ENCODE data around the gene PZP. TPM values are rescaled to one million over a fixed set of nuclear protein-coding genes. Genes with fewer than 3 reads are reported as not detected.

The PZP gene
- total RNA-seq, 4 donors from 2014 or later = 0.07 to 0.46 TPM; not detected in 2

GRCh38 chr12:9106610-9107541 is 101.3 kb downstream of the PZP start:
- peak in 1 of 2 donors; percentile 26 for ATAC-seq
- no peak for TF ChIP-seq CTCF (IDR thresholded peaks at IDR 0.05 in 4 of 5, conservative IDR thresholded peaks at IDR 0.05 in 1 of 5)
- TF ChIP-seq POLR2A (IDR thresholded peaks at IDR 0.05) = no peak
- Histone ChIP-seq H3K27me3 (no peaks in the 10 kb centered on the region), H3K4me3 (no peak overlapping the region), H3K9me3 (no peaks in the 10 kb centered on the region), H3K27ac (peak overlapping the region in 2 of 4 donors; percentile 25 to 43), H3K36me3 (peaks cover 2 to 63% of the 10 kb centered on the region in 2 donors), H3K4me1 (peaks cover 0 to 5% of the 10 kb centered on the region in 2 donors)
- intact Hi-C loops (cut with DNase I; ENCODE audit: low total_unique reads) (no loop called here), in situ Hi-C loops (cut with MboI; ENCODE audit: low sequenced_read_pairs in 4 of 4) (no loop called here)
- no peak for DNase-seq

GRCh38 chr12:9106067-9106466 is 102.1 kb downstream of the PZP start:
- Histone ChIP-seq H3K9me3 (no peaks in the 10 kb centered on the region), H3K27me3 (no peaks in the 10 kb centered on the region), H3K27ac (no peak overlapping the region), H3K36me3 (peaks cover 2 to 61% of the 10 kb centered on the region in 2 donors), H3K4me3 (no peak overlapping the region), H3K4me1 (peaks cover 0 to 5% of the 10 kb centered on the region in 2 donors)
- ATAC-seq (no peak), DNase-seq (no peak)
- in situ Hi-C loops (cut with MboI; ENCODE audit: low sequenced_read_pairs in 4 of 4) = no loop called here
- intact Hi-C loops (cut with DNase I; ENCODE audit: low total_unique reads) = no loop called here
- TF ChIP-seq POLR2A (IDR thresholded peaks at IDR 0.05) = no peak
- no peak for TF ChIP-seq CTCF (IDR thresholded peaks at IDR 0.05 in 4 of 5, conservative IDR thresholded peaks at IDR 0.05 in 1 of 5)

GRCh38 chr12:9104767-9105423 is 103.3 kb downstream of the PZP start:
- Histone ChIP-seq H3K27ac (no peak overlapping the region), H3K9me3 (no peaks in the 10 kb centered on the region), H3K27me3 (no peaks in the 10 kb centered on the region), H3K4me1 (peaks cover 0 to 2% of the 10 kb centered on the region in 2 donors), H3K36me3 (peaks cover 0 to 62% of the 10 kb centered on the region in 2 donors), H3K4me3 (no peak overlapping the region)
- no peak for ATAC-seq
- in situ Hi-C loops (cut with MboI; ENCODE audit: low sequenced_read_pairs in 4 of 4) = no loop called here
- intact Hi-C loops (cut with DNase I; ENCODE audit: low total_unique reads) = no loop called here
- DNase-seq = no peak
- TF ChIP-seq CTCF (IDR thresholded peaks at IDR 0.05 in 4 of 5, conservative IDR thresholded peaks at IDR 0.05 in 1 of 5) = no peak
- TF ChIP-seq POLR2A (IDR thresholded peaks at IDR 0.05) = no peak

GRCh38 chr12:9104087-9104486 is 104.1 kb downstream of the PZP start:
- in situ Hi-C loops (cut with MboI; ENCODE audit: low sequenced_read_pairs in 4 of 4) (no loop called here), intact Hi-C loops (cut with DNase I; ENCODE audit: low total_unique reads) (no loop called here)
- no peak for ATAC-seq
- H3K4me3 ChIP-seq = no peak overlapping the region
- no peaks in the 10 kb centered on the region for H3K4me1 ChIP-seq
- H3K27ac ChIP-seq = no peak overlapping the region
- TF ChIP-seq POLR2A (IDR thresholded peaks at IDR 0.05) = no peak
- TF ChIP-seq CTCF (IDR thresholded peaks at IDR 0.05 in 4 of 5, conservative IDR thresholded peaks at IDR 0.05 in 1 of 5) = no peak
- DNase-seq = no peak
- H3K36me3 ChIP-seq = peaks cover 0 to 61% of the 10 kb centered on the region in 2 donors
- no peaks in the 10 kb centered on the region for H3K27me3 ChIP-seq
- H3K9me3 ChIP-seq = no peaks in the 10 kb centered on the region

Data from gastrocnemius medialis (tissue), 4 donors.